Stimulated activated CD4-positive, alpha-beta T cell treated with anti-CD3 and anti-CD28 coated beads, Interleukin-1b, Interleukin-23, amount 100 ng/mL, for 1 hour (primary cell): ENCODE data around the gene KCNQ1OT1.

Experiments
- DNase-seq, 2 donors: peaks; one replicate each; pipeline ENCODE4 v3.0.0-alpha.2; 2020; ENCODE audit warnings: low read depth in 2 of 2

The KCNQ1OT1 gene

GRCh38 chr11:2571598-2572281 is 128.1 kb downstream of the KCNQ1OT1 start:
- no peak for DNase-seq

- no peak for DNase-seq
These were observed 128.8 kb downstream of the KCNQ1OT1 start for GRCh38 chr11:2570841-2571597.

GRCh38 chr11:2570211-2570811 is 129.5 kb downstream of the KCNQ1OT1 start:
- DNase-seq = no peak

DNA sequence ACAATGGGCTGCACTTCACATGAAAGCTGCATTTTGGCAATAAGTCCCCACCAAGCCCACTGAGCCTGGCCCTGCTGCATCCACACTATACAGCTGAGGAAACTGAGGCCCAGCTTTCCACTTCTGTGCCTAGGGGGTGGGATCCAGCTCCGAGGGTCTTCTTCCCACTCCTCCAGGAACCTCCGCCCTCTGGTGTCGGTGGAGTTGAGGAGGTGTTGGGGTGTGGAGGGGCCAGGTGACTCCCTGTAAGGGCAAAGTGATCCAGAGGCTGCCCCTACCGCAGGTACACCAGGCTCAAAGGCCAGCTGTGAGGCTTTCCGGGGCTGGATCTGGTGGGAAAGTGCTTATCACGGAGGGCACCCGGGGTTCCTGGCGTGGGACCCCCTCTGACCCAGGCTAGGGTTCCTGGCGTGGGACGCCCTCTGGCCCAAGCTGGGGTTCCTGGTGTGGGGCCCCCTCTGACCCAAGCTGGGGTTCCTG is 130.0 kb downstream of the KCNQ1OT1 start:
- DNase-seq = no peak

- DNase-seq = no peak
These were observed 130.5 kb downstream of the KCNQ1OT1 start for GRCh38 chr11:2569321-2569721.

- no peak for DNase-seq
These were observed 132.6 kb downstream of the KCNQ1OT1 start for GRCh38 chr11:2567026-2567671.

DNA sequence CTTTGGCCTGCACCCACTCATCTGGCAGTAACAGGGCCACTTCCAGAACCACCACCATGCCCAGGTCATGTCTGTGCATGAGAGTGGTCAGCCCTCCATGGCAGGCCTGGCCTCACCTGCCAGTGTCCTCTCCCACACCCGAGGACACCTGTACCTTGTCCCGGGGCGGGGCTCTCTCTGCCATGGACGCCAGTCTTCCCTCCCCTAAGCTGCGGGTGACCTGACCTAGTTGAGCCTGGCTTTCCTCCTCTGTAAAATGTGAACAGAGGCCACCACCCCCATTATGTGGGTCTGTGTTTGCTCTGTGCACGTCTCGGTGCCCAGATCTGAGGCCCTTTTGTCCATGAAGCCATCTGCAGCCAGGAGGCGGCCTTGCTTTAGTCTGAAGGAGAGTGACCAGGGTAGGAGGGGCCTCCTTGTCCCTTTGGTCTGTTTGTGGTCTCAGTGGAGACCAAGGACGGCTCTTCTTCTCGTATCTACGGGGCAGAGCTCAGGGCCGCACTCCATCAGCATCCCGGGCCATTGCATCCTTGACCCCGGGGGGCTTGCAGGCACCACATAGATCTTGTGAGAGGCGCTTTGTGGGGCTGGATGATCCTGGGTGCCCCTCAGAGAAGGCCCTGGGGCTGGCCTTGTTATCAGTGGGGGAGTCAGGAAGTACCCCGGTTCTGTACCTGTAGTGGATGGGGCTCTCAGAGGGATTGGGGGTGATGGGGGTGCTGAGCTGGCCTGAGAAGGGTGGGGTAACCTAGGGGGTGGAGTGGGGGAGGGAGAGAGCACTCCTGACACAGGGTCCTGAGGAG is 133.4 kb downstream of the KCNQ1OT1 start:
- no peak for DNase-seq

GRCh38 chr11:2565447-2566222 is 134.2 kb downstream of the KCNQ1OT1 start:
- DNase-seq = no peak

GRCh38 chr11:2564588-2565425 is 135.0 kb downstream of the KCNQ1OT1 start:
- DNase-seq = no peak

- DNase-seq = no peak
These were observed 135.7 kb downstream of the KCNQ1OT1 start for GRCh38 chr11:2564008-2564530.

DNA sequence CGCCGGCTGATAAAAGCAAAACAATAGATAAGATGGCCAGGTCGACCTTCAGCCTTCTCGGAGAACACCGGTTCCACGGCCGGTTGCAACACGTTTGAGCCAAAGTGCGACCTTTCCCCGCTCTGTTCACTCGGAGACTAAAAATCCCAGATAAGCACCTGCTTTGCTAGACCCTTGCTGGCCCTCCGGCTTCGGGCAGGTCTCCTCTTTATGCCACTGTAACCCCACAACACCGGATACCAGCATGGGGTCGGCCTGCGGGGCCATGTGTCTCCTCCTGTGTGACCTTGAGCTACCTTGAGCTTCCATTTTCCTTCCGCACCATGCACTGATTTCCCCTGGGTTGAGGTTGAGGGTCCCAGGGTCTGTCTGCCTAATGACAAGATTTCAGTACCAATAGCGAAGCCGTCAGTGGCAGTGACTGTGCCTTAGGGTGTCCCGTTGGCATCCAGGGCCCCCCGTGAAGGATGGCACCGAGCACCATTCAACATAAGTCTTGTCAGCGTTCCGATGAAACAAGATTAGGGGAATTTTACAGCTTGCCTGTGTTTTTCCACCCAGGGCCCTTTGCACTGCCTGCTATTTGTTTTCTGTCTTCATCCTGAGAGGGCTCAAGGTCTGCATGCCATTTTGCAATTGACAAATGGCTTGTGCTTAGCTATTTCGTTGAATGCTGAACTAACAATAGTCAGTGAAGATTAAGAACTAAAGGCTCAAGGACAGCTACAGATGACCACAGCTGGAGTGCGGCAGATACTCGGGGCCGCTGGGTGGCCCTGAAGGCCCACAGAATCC is 136.4 kb downstream of the KCNQ1OT1 start:
- no peak for DNase-seq

- DNase-seq = no peak
These were observed 136.9 kb downstream of the KCNQ1OT1 start for GRCh38 chr11:2562890-2563212.

DNA sequence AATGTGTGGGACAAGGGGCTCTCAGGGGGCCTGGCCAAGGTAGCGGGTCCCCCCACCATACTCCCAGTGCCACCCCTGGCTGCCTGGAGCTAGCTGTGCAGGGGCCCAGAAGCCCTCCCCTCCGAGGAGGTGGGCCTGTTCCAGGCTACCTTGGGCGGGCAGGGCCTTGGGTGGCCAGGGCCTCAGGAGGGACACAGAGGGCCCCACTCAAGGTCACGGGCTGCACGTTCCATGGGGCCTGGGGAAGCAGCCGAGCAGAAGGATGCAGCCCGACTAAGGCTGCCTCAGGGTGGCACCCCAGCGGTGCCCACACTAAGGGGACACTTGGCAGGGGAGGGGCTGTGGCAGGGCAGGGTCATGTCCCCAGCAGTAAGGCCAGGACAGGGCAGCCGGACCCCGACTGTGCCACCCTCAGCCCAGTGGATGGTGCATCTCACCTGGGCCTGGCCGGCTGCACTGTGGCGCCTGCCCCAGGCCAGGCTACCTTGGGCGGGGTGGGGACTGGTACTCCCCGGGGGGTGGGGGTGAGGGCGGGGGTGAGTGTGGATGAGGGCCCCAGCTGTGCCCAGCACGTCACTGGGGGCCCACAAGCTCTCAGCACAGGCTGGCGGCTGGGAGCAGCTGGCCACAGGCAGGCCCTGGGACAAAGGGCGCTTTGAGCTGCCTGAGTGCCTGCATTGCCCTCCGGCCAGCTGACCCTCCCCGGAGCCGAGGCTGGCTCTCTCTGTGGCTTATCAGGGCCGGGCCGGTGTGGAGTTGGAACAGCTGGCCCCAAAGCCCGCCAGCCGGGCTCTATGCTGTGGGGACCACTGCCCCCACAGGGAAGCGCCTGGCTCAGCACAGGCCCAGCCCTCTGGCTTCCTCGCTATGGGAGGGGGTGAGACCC is 137.9 kb downstream of the KCNQ1OT1 start:
- no peak for DNase-seq

GRCh38 chr11:2559527-2560311 is 140.1 kb downstream of the KCNQ1OT1 start:
- no peak for DNase-seq

- no peak for DNase-seq
These were observed 140.8 kb downstream of the KCNQ1OT1 start for GRCh38 chr11:2558861-2559526.

DNA sequence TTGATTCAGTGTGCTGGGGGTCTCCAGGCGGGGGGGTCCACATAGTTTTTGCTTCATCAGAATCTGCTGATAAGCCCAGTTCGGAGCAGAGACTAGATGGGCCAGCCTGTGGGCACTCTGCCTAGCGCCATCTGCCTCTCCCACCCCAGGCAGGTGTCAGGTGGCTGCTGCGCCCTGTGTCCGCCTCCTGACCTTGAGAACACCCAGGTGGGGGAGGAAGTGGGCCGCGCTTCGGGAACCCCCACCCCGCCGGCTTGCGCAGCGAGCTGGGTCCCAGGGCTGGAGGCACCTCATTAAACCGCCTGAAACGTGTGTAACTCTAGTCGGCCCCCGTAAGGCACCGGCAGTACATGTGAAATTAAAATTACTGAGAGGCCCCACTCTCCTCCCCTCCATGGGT is 141.4 kb downstream of the KCNQ1OT1 start:
- no peak for DNase-seq
